Sigmoid colon (tissue), 7 donors: ENCODE results near the gene PGS1. TPM values are rescaled to one million over a fixed set of nuclear protein-coding genes. Genes with fewer than 3 reads are reported as not detected.
A peak's percentile ranks its signal among the peaks of the same experiment; 100 is the strongest.

Experiments used
- DNase-seq: peaks from one replicate; pipeline ENCODE4 v3.0.0-alpha.2; 2019
- H3K27ac ChIP-seq, 4 donors: fragments of 200-600 bp; sonication (generic); one replicate each; pipeline ENCODE4 v1.5.1; 2016 to 2019; ENCODE audit warnings: mild to moderate bottlenecking in 1 of 4
- H3K27me3 ChIP-seq, 3 donors: fragments of 200-600 bp; sonication (generic); one replicate each; pipeline ENCODE4 v1.5.1; 2019; ENCODE audit warnings: mild to moderate bottlenecking in 1 of 3
- H3K36me3 ChIP-seq, 4 donors: fragments of 200-600 bp; sonication (generic); one replicate each; pipeline ENCODE4 v1.5.1; 2016 to 2019
- H3K4me1 ChIP-seq, 4 donors: fragments of 200-600 bp; sonication (generic); one replicate each; pipeline ENCODE4 v1.5.1; 2017 to 2019
- H3K4me3 ChIP-seq, 4 donors: fragments of 200-600 bp; sonication (generic); one replicate each; pipeline ENCODE4 v1.5.1; 2017 to 2019; ENCODE audit warnings: mild to moderate bottlenecking in 2 of 4, moderate library complexity in 1 of 4
- H3K9me3 ChIP-seq, 4 donors: fragments of 200-600 bp in 3 of 4; sonication (generic) in 3 of 4; one replicate each; pipeline versions ENCODE4 v1.5.1 to v1.6.1; 2013 to 2019
- EP300 ChIP-seq, 4 donors: sonication (generic); formaldehyde crosslinking; IDR thresholded peaks; one replicate each; pipeline ENCODE4 v1.6.1; 2017; ENCODE audit warnings: antibody characterized with exemption in 4 of 4
- POLR2A ChIP-seq, 2 donors: fragments of 450-650 bp; IDR thresholded peaks; one replicate each; pipeline ENCODE4 v1.6.1; 2016; ENCODE audit warnings: antibody characterized with exemption in 2 of 2, mild to moderate bottlenecking in 2 of 2, moderate library complexity in 2 of 2
- POLR2AphosphoS5 ChIP-seq, 4 donors: sonication (generic); formaldehyde crosslinking; IDR thresholded peaks; one replicate each; pipeline ENCODE4 v1.6.1; 2017; ENCODE audit warnings: antibody characterized with exemption in 4 of 4
- WGBS, 2 donors: extraction: QIAGEN DNeasy Blood & Tissue Kit; methylation state at CpG; one replicate each; pipeline ENCODE4 v1.1.7; 2013; 5-methylcytosine and 5-hydroxymethylcytosine counted together
- intact Hi-C: fragments of 100-400 bp; cut with DNase I; formaldehyde crosslinking; loops from one replicate; pipeline ENCODE4 v1.15.1; 2023
- polyA plus RNA-seq, 3 donors: library from polyadenylated mRNA; stranded (reverse); fragments of 200-250 nt; gene quantifications; one replicate each; pipeline ENCODE4 v1.2.3, GENCODE V29; 2013
- total RNA-seq, 4 donors: library from RNA; depleted of rRNA; stranded (reverse); fragments of >200 nt; gene quantifications; one replicate each; pipeline ENCODE4 v1.1.0, GENCODE V29; 2016
- TF ChIP-seq, protein P1 (sequence below), 4 experiments: fragments of 450-650 bp in 3 of 4; fragments of 200-600 bp in 1 of 4; IDR thresholded peaks; one replicate each; pipeline ENCODE4 v1.5.1; 2016 to 2019; ENCODE audit warnings: antibody characterized with exemption in 4 of 4, mild to moderate bottlenecking in 3 of 4, moderate library complexity in 2 of 4
- donor health status: healthy with polysubstance abuse.
- donor health status: Bipolar disorder and iron deficiency.
- donor health status: healthy.

The PGS1 gene
- total and polyA plus RNA-seq, 7 donors = 9.9 to 36.9 (median 28.6) TPM

DNA sequence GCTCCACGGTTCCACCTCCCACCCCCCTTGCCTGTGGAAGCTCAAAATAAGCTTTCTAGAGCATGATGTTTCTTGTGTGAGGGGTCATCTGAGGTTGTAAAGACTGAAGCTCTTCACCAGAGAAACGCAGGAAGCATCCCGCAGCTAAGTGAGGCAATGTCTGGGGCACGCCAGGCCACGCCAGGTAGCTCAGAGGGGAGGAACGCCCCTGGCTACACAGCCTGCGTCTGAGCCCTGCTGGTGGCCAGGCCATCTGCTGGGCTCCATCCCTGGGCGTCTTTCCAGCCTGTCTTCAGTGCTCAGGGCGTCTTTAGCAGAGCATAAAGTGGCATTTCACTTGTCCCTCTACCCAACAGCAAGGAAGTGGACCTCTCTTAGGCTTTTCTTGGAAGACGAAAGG lies 33.8 kb upstream of the PGS1 start:
- no peaks in the 10 kb centered on the region for H3K27me3 ChIP-seq
- no peaks in the 10 kb centered on the region for H3K36me3 ChIP-seq
- intact Hi-C loops = no loop called here
- peaks cover 0 to 50% (median 39%) of the 10 kb centered on the region in 4 donors for H3K4me1 ChIP-seq
- H3K27ac ChIP-seq = peak overlapping the region in 1 of 4 donors; percentile 30
- H3K4me3 ChIP-seq = no peak overlapping the region
- no peaks in the 10 kb centered on the region for H3K9me3 ChIP-seq
- WGBS, 2 donors = 81 to 83% methylated on average over 10 of the region's 10 CpGs
- DNase-seq = no peak
- TF ChIP-seq POLR2A (IDR thresholded peaks at IDR 0.05) = no peak
- no peak for TF ChIP-seq EP300 (IDR thresholded peaks at IDR 0.05)
- no peak for TF ChIP-seq POLR2AphosphoS5 (IDR thresholded peaks at IDR 0.05)
- TF ChIP-seq, protein P1, sequence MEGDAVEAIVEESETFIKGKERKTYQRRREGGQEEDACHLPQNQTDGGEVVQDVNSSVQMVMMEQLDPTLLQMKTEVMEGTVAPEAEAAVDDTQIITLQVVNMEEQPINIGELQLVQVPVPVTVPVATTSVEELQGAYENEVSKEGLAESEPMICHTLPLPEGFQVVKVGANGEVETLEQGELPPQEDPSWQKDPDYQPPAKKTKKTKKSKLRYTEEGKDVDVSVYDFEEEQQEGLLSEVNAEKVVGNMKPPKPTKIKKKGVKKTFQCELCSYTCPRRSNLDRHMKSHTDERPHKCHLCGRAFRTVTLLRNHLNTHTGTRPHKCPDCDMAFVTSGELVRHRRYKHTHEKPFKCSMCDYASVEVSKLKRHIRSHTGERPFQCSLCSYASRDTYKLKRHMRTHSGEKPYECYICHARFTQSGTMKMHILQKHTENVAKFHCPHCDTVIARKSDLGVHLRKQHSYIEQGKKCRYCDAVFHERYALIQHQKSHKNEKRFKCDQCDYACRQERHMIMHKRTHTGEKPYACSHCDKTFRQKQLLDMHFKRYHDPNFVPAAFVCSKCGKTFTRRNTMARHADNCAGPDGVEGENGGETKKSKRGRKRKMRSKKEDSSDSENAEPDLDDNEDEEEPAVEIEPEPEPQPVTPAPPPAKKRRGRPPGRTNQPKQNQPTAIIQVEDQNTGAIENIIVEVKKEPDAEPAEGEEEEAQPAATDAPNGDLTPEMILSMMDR (IDR thresholded peaks at IDR 0.05) = no peak

DNA sequence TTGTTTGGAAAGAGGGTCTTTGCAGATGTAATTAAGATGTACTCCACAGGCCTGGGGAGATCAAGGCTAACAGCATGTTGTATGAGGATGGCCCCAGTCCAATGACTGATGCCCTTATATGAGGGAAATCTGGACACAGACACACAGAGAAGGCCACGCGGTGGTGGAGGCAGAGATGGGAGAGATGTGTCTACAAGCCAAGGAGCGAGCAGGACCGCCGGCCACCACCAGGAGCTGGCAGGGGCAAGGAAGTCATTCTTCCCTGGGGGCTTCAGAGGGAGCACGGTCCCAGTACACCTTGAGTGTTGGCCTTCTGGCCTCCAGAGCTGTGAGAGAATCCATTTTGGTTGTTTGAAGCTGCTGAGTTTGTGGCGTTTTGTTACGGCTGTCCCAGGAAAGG lies 33.3 kb upstream of the PGS1 start:
- intact Hi-C loops = no loop called here
- Histone ChIP-seq H3K4me3 (no peak overlapping the region), H3K4me1 (peaks cover 0 to 55% (median 40%) of the 10 kb centered on the region in 4 donors), H3K27ac (peak overlapping the region in 1 of 4 donors; percentile 30), H3K9me3 (no peaks in the 10 kb centered on the region), H3K27me3 (no peaks in the 10 kb centered on the region), H3K36me3 (no peaks in the 10 kb centered on the region)
- 87 to 88% methylated on average over 8 of the region's 8 CpGs for WGBS, 2 donors
- TF ChIP-seq POLR2AphosphoS5 (IDR thresholded peaks at IDR 0.05) (no peak), POLR2A (IDR thresholded peaks at IDR 0.05) (no peak), EP300 (IDR thresholded peaks at IDR 0.05) (no peak)
- TF ChIP-seq, protein P1 (IDR thresholded peaks at IDR 0.05) = no peak
- no peak for DNase-seq

DNA sequence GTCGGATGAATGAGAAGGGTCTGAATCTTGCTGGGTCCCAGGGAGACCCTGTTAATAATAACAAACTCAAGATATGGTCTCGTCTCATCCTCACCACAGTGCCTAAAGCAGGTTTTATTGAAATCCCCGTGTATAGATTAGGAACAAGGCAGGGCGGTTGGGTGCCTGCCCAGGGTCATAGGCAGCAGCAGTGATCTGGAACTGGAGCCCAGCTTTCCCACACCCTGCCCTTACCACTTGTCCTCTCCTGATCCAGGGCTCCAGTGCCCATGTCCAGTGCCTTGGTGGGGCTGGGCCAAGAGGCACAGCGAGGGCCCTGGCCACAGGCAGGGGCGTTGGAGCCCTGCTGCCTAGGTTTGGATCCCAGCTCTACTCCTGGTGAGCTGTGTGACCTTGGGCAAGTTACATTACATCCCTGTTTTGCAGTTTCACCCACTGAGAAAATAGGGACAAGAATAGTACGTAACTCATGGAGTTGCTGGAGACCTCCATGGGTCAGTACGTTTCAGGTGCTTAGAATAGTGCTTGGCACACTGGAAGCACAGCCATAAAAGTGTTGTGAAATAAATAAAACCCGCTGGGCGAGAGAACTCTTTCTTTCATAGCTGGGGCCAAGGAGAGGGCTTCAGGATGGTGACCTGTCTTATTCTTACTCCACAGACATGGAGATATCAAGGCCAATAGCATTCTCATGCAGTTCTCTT lies 32.5 kb upstream of the PGS1 start:
- no peaks in the 10 kb centered on the region for H3K9me3 ChIP-seq
- WGBS, 2 donors = 62 to 85% methylated on average over 10 of the region's 10 CpGs
- H3K27ac ChIP-seq = no peak overlapping the region
- H3K27me3 ChIP-seq = no peaks in the 10 kb centered on the region
- no peaks in the 10 kb centered on the region for H3K36me3 ChIP-seq
- no peak for DNase-seq
- TF ChIP-seq, protein P1 (IDR thresholded peaks at IDR 0.05) = no peak
- TF ChIP-seq POLR2A (IDR thresholded peaks at IDR 0.05) = no peak
- no peak for TF ChIP-seq POLR2AphosphoS5 (IDR thresholded peaks at IDR 0.05)
- no peak for TF ChIP-seq EP300 (IDR thresholded peaks at IDR 0.05)
- H3K4me1 ChIP-seq = peaks cover 0 to 62% (median 43%) of the 10 kb centered on the region in 4 donors
- intact Hi-C loops = no loop called here
- no peak overlapping the region for H3K4me3 ChIP-seq

DNA sequence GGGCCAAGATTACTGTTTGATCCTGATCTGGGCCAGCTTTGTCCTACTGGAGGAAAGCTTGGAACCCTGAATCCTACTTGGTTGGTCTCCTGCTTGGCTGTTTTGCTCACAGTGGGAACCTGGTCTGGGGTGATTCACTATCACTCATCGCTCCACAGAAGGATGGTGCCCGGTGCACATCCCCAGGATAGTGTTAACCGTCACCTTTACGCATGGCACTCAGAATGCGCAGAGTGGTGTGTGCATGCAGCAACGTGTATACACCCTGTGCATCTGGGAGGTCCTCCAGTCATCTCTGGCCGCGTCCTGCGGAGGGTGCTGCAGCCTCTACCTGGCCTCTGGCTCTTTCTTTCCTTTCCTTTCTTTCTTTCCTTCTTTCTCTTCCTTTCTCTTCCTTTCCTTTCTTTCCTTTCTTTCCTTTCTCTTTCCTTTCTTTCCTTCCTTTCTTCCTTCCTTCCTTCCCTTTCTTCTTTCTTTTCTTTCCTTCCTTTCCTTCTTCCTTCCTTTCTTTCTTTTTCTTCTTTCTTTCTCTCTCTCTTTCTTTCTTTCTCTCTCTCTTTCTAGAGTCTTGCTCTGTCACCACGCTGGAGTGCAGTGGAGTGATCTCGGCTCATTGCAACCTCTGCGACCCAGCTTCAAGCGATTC lies 31.7 kb upstream of the PGS1 start:
- intact Hi-C loops = no loop called here
- WGBS, 2 donors = 90 to 94% methylated on average over 13 of the region's 13 CpGs
- Histone ChIP-seq H3K9me3 (no peaks in the 10 kb centered on the region), H3K4me1 (peaks cover 0 to 64% (median 44%) of the 10 kb centered on the region in 4 donors), H3K36me3 (no peaks in the 10 kb centered on the region), H3K27me3 (no peaks in the 10 kb centered on the region), H3K4me3 (no peak overlapping the region), H3K27ac (no peak overlapping the region)
- TF ChIP-seq POLR2A (IDR thresholded peaks at IDR 0.05) (no peak), POLR2AphosphoS5 (IDR thresholded peaks at IDR 0.05) (no peak), EP300 (IDR thresholded peaks at IDR 0.05) (no peak)
- TF ChIP-seq, protein P1 (IDR thresholded peaks at IDR 0.05) = no peak
- no peak for DNase-seq
